Activated CD4-positive, alpha-beta T cell treated with anti-CD3 and anti-CD28 coated beads, Interleukin-2, amount 10 ng/mL, durations not matched to agents 7 days and 5 days (primary cell): ENCODE measurements around the gene BEST2. TPM values are rescaled to one million over a fixed set of nuclear protein-coding genes. Genes with fewer than 3 reads are reported as not detected.
"Not testable (repeated sequence)": the region's sequence is repeated elsewhere in the genome, so short reads cannot be mapped to it uniquely, and the experiment has no call there.

Experiments
- CTCF ChIA-PET: fragments of 350-600 bp; sonication (Branson Sonifier 250); formaldehyde crosslinking; loops from one replicate; lab custom pipeline; 2021; ENCODE audit warnings: antibody characterized with exemption; lab: Charles Lee
- POLR2A ChIA-PET: fragments of 350-600 bp; sonication (Branson Sonifier 250); formaldehyde crosslinking; loops from one replicate; lab custom pipeline; 2021; ENCODE audit warnings: antibody characterized with exemption; lab: Charles Lee
- DNase-seq: peaks from one replicate; pipeline ENCODE4 v3.0.0-alpha.2; 2020
- H3K27ac Mint-ChIP-seq: one replicate; pipeline ENCODE4 v1.8.0; 2021; ENCODE audit warnings: mild to moderate bottlenecking, moderate library complexity, mixed read lengths
- H3K27me3 Mint-ChIP-seq: one replicate; pipeline ENCODE4 v1.8.0; 2021; ENCODE audit warnings: mixed read lengths
- H3K36me3 Mint-ChIP-seq: one replicate; pipeline ENCODE4 v1.8.0; 2021; ENCODE audit warnings: low read depth, mixed read lengths
- H3K4me1 Mint-ChIP-seq: one replicate; pipeline ENCODE4 v1.8.0; 2021; ENCODE audit warnings: mixed read lengths
- H3K4me3 Mint-ChIP-seq: one replicate; pipeline ENCODE4 v1.8.0; 2021; ENCODE audit warnings: mild to moderate bottlenecking, moderate library complexity, mixed read lengths
- H3K9me3 Mint-ChIP-seq: one replicate; pipeline ENCODE4 v1.8.0; 2021; ENCODE audit warnings: mixed read lengths
- total RNA-seq, 2 experiments: library from RNA; stranded (reverse); gene quantifications; one replicate each; pipeline ENCODE4 v1.2.3, GENCODE V29; 2021

BEST2 gene
- total RNA-seq, 2 experiments from 2014 or later: not detected

GRCh38 chr19:12720851-12721655, 30.5 kb upstream of the BEST2 start:
- POLR2A ChIA-PET: no interaction called here
- no peaks in the 10 kb centered on the region for H3K27me3 Mint-ChIP-seq
- peaks cover 39% of the 10 kb centered on the region for H3K4me1 Mint-ChIP-seq
- CTCF ChIA-PET: interaction anchor here (0.5 to 2.1 kb wide), 3 partner anchors 10 to 170 kb away, joined by 3 to 6 read pairs (median 3); partner anchors contain the start of gene GCDH
- no peaks in the 10 kb centered on the region for H3K9me3 Mint-ChIP-seq
- H3K36me3 Mint-ChIP-seq: peaks cover 28% of the 10 kb centered on the region
- H3K27ac Mint-ChIP-seq: peak overlapping the region; percentile 95
- DNase-seq: peak; percentile 45
- peak overlapping the region; percentile 95 for H3K4me3 Mint-ChIP-seq

- peak; percentile 55 for DNase-seq
- no peaks in the 10 kb centered on the region for H3K9me3 Mint-ChIP-seq
- peaks cover 26% of the 10 kb centered on the region for H3K36me3 Mint-ChIP-seq
- ChIA-PET POLR2A (interaction anchor here (1.1 to 1.6 kb wide), 2 partner anchors 12 to 70 kb away, joined by 4 to 8 read pairs; partner anchors contain the start of genes JUNB and TRIR), CTCF (interaction anchor here (0.5 to 2.1 kb wide), 8 partner anchors 8 to 169 kb away, joined by 3 to 6 read pairs (median 3); partner anchors contain the start of gene GCDH)
- peaks cover 38% of the 10 kb centered on the region for H3K4me1 Mint-ChIP-seq
- peak overlapping the region; percentile 95 for H3K4me3 Mint-ChIP-seq
- no peaks in the 10 kb centered on the region for H3K27me3 Mint-ChIP-seq
- peak overlapping the region; percentile 95 for H3K27ac Mint-ChIP-seq
Observed at GRCh38 chr19:12721656-12722565, 29.7 kb upstream of the BEST2 start.

GRCh38 chr19:12722566-12723380, 28.8 kb upstream of the BEST2 start:
- peak overlapping the region; percentile 93 for H3K27ac Mint-ChIP-seq
- H3K27me3 Mint-ChIP-seq: no peaks in the 10 kb centered on the region
- peaks cover 37% of the 10 kb centered on the region for H3K4me1 Mint-ChIP-seq
- peak; percentile 98 for DNase-seq
- H3K9me3 Mint-ChIP-seq: no peaks in the 10 kb centered on the region
- H3K36me3 Mint-ChIP-seq: peaks cover 27% of the 10 kb centered on the region
- ChIA-PET POLR2A (interaction anchor here (1.1 to 1.6 kb wide), 3 partner anchors 9 to 69 kb away, joined by 3 to 8 read pairs (median 4); partner anchors contain the start of genes JUNB and TRIR), CTCF (interaction anchor here (0.6 to 2.6 kb wide), 10 partner anchors 9 to 74 kb away, joined by 3 to 22 read pairs (median 4); partner anchors contain the start of gene TRIR)
- peak overlapping the region; percentile 86 for H3K4me3 Mint-ChIP-seq

GRCh38 chr19:12723381-12723640, 28.3 kb upstream of the BEST2 start:
- Mint-ChIP-seq H3K4me1 (peaks cover 37% of the 10 kb centered on the region), H3K36me3 (peaks cover 28% of the 10 kb centered on the region), H3K27ac (peak overlapping the region; percentile 93), H3K27me3 (no peaks in the 10 kb centered on the region), H3K9me3 (no peaks in the 10 kb centered on the region), H3K4me3 (peak overlapping the region; percentile 86)
- POLR2A ChIA-PET: interaction anchor here (0.7 to 1.6 kb wide), 3 partner anchors 8 to 11 kb away, joined by 3 to 8 read pairs (median 3); partner anchors contain the start of gene TRIR
- CTCF ChIA-PET: interaction anchor here (0.9 to 2.6 kb wide), 7 partner anchors 10 to 74 kb away, joined by 3 to 22 read pairs (median 6); partner anchors contain the start of gene TRIR
- no peak for DNase-seq

- DNase-seq: peak; percentile 81
- Mint-ChIP-seq H3K36me3 (peaks cover 27% of the 10 kb centered on the region), H3K27ac (peak within 1 kb of the TSS; percentile 93), H3K4me3 (peak within 1 kb of the TSS; percentile 86), H3K4me1 (peaks cover 32% of the 10 kb centered on the region), H3K9me3 (no peaks in the 10 kb centered on the region), H3K27me3 (no peaks in the 10 kb centered on the region)
- POLR2A ChIA-PET: interaction anchor here (0.7 to 1.3 kb wide), 2 partner anchors 8 to 10 kb away, joined by 3 read pairs; no protein-coding TSS in a partner anchor
- CTCF ChIA-PET: interaction anchor here (0.9 to 2.6 kb wide), 9 partner anchors 10 to 124 kb away, joined by 3 to 22 read pairs (median 5); partner anchors contain the start of gene TRIR
Observed at GRCh38 chr19:12723641-12724426, 27.8 kb upstream of the BEST2 start, which contains the start of gene TNPO2. TSS of gene TNPO2 (minus strand) at chr19:12723932. CDS start at chr19:12720977, 2,955 bp downstream.

- H3K36me3 Mint-ChIP-seq: peaks cover 36% of the 10 kb centered on the region
- H3K4me3 Mint-ChIP-seq, H3K27me3 Mint-ChIP-seq, H3K9me3 Mint-ChIP-seq, POLR2A ChIA-PET, DNase-seq, H3K27ac Mint-ChIP-seq: not testable (repeated sequence)
- CTCF ChIA-PET: interaction anchor here (2.0 kb wide), 1 partner anchor 71 kb away, joined by 5 read pairs; no protein-coding TSS in a partner anchor
- H3K4me1 Mint-ChIP-seq: peaks cover 34% of the 10 kb centered on the region
Observed at GRCh38 chr19:12725612-12726011, 26.0 kb upstream of the BEST2 start.

GRCh38 chr19:12726988-12727316, 24.6 kb upstream of the BEST2 start:
- no peak for DNase-seq
- no peak overlapping the region for H3K27ac Mint-ChIP-seq
- no peaks in the 10 kb centered on the region for H3K9me3 Mint-ChIP-seq
- POLR2A ChIA-PET: no interaction called here
- CTCF ChIA-PET: interaction anchor here (0.6 to 1.5 kb wide), 5 partner anchors 10 to 51 kb away, joined by 3 to 8 read pairs (median 4); partner anchors contain the start of gene GET3
- no peaks in the 10 kb centered on the region for H3K27me3 Mint-ChIP-seq
- peaks cover 30% of the 10 kb centered on the region for H3K4me1 Mint-ChIP-seq
- peaks cover 30% of the 10 kb centered on the region for H3K36me3 Mint-ChIP-seq
- no peak overlapping the region for H3K4me3 Mint-ChIP-seq

- POLR2A ChIA-PET: no interaction called here
- Mint-ChIP-seq H3K27me3 (no peaks in the 10 kb centered on the region), H3K4me1 (peaks cover 33% of the 10 kb centered on the region), H3K4me3 (no peak overlapping the region), H3K9me3 (no peaks in the 10 kb centered on the region), H3K36me3 (peaks cover 36% of the 10 kb centered on the region), H3K27ac (no peak overlapping the region)
- CTCF ChIA-PET: interaction anchor here (1.2 to 1.5 kb wide), 2 partner anchors 30 to 50 kb away, joined by 4 to 8 read pairs; no protein-coding TSS in a partner anchor
- no peak for DNase-seq
Observed at GRCh38 chr19:12727745-12728433, 23.7 kb upstream of the BEST2 start.

GRCh38 chr19:12730064-12730463, 21.5 kb upstream of the BEST2 start:
- Mint-ChIP-seq H3K36me3 (peaks cover 41% of the 10 kb centered on the region), H3K4me1 (peaks cover 27% of the 10 kb centered on the region), H3K27ac (no peak overlapping the region), H3K4me3 (no peak overlapping the region), H3K27me3 (no peaks in the 10 kb centered on the region), H3K9me3 (no peaks in the 10 kb centered on the region)
- CTCF ChIA-PET: interaction anchor here (0.6 to 2.0 kb wide), 3 partner anchors 53 to 117 kb away, joined by 4 to 6 read pairs (median 4); no protein-coding TSS in a partner anchor
- POLR2A ChIA-PET: no interaction called here
- no peak for DNase-seq

GRCh38 chr19:12731337-12731736, 20.3 kb upstream of the BEST2 start:
- peaks cover 41% of the 10 kb centered on the region for H3K36me3 Mint-ChIP-seq
- no peak overlapping the region for H3K27ac Mint-ChIP-seq
- no peak overlapping the region for H3K4me3 Mint-ChIP-seq

More at GRCh38 chr19:12731337-12731736, 20.3 kb upstream of the BEST2 start:
- H3K4me1 Mint-ChIP-seq: peaks cover 32% of the 10 kb centered on the region
- no peak for DNase-seq
- ChIA-PET CTCF (interaction anchor here (0.7 to 2.0 kb wide), 5 partner anchors 10 to 149 kb away, joined by 3 to 6 read pairs (median 4); partner anchors contain the start of gene DNASE2), POLR2A (interaction anchor here (0.8 kb wide), 1 partner anchor 8 kb away, joined by 3 read pairs; the partner anchor contains the start of gene TNPO2)
- H3K27me3 Mint-ChIP-seq: no peaks in the 10 kb centered on the region
- H3K9me3 Mint-ChIP-seq: no peaks in the 10 kb centered on the region
